Measurements from ENCODE around the gene ZNF593OS.

ZNF593OS gene

DNA sequence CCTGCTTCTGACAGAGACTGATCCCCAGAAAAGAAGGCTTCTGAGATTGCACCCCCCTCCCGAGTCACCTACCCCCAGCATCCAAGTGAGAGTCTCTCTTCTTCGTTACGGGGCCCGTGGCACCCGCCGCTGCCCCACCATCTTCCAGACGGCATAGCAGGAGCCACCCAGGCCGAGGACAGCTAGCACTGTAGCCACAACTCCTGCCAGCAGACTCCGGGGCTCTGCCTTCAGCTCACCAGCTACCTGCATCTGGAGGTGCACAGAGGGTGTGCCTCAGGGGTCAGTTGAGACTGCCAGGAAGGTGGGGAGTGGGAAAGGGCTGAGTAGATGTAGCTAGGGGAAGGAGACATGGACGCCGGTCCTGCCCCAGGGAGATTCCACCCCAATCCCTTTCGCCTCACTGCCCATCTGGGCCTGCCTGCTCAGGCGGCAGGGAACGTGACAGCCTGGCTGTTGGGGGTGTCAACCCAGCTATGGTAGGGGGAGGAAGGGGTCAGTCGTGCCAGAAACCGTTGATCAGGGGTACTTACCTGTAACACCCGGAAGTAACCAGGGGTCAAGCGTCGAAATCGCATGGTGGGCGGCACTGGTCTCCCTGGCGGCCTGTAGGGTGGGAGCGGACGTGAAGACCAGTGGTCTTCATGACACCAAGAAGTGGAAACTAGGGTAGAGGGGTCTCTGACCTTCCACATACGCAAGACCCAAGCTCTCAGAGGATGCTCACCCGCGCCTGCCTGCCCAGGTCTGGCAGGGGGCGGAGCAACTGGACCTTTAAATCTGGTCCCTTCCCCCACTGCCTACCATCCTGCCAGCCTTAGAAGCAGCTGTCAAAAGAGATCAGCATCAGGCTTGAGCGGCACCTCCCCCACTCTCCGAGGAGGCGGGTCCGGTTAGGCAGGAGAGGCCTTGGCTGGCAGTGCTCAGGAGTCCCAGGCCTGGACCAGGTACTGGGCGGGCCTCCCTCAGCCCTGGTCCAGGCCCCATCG, at the start of gene ZNF593OS:
TSS of gene ZNF593OS (minus strand) at position 749 of the 989 bp plus-strand sequence. CDS start at position 578, 171 bp downstream.
- no peak for DNase-seq

DNA sequence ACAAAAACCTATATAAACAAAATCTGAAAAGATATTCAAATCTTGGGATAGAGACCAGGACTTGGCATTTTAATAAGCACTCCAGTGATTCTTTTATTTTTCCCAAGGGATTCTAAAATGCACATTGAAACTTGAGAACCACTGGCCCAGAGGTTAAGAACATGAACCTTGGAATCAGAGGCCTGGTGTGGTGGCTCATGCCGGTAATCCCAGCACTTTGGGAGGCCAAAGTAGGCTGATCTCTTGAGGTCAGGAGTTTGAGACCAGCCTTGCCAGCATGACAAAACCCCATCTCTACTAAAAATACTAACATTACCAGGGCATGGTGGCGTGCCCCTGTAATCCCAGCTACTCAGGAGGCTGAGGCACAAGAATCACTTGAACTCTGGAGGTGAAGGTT, 49.5 kb upstream of the ZNF593OS start:
- no peak for DNase-seq

DNA sequence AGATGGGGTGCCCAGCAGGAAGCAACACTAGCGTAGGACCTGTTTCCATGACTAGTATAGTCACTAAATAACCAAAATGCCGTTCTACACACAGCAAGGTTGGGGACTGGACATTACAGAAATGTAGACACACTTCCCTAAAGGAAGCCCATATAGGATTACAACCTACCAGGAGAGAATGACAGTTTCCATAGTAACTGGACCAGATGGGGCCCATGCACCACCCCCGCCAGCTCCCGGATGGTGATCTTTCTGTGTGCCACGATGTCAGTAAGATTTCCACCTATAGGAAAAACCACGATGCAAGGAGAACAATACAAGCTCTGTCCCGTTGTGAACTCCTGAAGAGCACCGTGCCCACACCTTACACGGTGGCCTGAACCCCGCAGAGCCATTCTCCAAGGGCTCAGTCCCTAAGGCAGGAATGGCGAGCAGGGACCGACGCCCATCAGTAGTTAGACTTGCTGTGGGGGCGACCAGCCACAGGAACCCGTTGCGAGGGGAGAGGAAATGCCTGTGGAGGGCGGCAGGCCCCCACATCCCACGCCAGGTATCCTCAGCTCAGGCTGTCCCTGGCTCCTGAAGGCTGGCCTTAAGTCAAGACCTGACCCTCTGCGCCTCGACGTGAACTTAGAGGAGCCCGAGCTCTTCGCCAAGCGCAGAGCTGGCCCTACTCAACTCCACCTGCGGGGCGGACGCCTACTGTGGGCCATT, 48.7 kb upstream of the ZNF593OS start:
- DNase-seq = no peak

DNA sequence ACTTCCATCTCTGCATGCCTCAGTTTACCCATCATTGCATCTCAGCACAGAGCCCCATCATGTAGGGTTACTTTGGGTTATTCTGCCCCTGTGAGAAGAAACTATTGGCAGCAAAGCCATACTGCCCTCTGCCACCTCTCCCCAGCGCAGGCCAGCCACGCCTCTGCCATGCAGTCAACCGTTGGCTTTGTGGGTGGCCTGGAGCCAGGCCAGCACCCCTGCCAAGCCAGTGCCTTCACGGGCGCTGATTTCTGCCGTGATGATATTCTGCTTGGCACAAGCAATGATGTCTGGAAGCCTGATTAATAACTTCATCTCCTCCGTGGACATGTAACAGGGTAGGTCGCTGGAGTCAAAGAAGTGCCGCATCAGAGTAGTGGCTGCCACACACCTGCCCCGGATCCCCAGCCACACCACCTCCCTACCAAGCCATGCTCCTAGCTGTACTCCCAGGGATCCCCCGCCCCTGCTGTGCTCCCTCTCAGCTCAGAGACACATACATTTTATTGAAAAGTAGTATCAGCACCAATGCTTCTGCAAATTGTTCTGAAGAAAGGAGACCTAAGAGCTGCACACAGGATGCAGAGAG, 47.4 kb upstream of the ZNF593OS start:
- DNase-seq = no peak

DNA sequence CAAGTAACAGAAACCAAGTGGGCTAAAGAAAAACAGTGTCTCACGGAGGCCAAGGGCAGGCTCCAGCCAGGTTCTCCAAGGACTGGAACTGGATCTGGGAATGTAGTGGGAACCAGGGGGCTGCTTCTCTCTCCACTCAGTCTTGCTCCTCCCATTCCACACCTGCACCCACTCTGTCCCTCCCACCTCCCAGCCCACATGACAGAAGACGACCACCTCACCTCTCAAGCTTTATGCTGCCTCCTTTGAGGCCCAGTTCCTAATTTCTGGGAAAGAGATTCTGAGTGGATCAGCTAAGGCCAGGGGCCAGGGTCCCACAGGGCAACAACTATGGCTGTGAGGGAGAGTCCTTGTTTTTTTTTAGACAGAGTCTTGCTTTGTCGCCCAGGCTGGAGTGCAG, 43.6 kb upstream of the ZNF593OS start:
- no peak for DNase-seq

DNA sequence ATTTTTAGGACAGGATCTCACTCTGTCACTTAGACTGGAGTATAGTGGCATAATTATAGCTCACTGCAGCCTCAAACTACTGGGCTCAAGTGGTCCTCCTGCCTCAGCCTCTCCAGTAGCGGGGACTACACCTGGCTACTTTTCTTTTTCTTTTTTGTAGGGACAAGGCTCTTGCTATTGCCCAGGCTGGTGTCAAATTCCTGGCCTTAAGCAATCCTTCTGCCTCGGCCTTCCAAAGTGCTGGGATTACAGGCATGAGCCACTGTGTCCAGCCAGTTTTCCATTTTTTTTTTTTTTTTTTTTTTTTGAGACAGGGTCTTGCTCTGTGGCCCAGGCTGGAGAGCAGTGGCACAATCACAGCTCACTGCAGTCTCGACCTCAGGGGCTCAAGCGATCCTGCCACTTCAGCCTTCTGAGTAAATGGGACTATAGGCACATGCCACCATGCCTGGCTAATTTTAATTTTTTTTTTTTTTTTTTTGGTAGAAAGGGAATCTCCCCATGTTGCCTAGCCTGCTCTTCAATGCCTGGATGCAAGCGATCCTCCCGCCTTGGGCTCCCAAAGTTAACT, 41.8 kb upstream of the ZNF593OS start:
- DNase-seq = no peak

DNA sequence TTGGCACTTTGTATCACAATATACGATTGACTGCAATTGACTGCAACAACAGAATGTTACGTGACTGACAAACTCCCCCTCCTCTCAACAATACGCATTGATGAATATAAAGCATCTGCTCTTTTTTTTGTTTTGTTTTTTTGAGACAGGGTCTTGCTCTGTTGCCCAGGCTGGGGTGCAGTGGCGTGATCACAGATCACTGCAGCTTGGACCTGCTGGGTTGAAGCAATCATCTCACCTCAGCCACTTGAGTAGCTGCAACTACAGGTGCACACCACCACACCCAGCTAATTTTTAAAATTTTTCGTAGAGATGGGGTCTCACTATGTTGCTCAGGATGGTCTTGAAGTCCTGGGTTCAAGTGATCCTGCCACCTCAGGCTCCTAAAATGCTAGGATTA, 41.1 kb upstream of the ZNF593OS start:
- no peak for DNase-seq

DNA sequence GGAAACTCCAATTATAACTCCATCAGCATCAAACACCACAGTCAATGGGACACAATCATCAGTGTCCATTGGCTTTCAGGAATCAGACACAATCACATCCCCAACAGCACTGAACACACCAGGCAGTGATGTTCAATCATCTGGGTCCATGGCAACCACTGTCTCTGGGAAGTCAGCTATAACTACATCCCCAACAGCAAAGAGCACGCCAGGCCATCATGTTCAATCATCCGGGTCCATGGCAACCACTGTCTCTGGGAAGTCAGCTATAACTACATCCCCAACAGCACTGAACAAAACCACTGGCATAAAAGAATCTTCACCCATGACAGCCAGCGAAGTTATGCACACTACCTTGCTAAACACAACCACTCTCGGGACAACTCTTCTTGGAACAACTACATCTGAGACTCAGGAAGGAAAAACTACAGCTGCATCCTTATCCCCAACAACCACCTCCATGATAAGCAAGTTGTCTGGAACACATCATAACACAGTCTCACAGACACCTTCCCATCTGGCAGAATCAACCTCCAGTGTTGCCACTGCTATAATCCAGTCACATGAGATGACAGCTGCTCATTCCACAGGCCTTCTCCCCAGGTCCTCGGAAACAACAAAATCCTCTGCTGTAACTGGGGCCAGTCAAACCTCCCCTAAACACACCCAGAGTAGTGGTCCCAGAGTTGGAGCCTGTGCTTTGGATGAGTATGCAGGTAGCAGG, 38.7 kb upstream of the ZNF593OS start:
- DNase-seq = no peak

DNA sequence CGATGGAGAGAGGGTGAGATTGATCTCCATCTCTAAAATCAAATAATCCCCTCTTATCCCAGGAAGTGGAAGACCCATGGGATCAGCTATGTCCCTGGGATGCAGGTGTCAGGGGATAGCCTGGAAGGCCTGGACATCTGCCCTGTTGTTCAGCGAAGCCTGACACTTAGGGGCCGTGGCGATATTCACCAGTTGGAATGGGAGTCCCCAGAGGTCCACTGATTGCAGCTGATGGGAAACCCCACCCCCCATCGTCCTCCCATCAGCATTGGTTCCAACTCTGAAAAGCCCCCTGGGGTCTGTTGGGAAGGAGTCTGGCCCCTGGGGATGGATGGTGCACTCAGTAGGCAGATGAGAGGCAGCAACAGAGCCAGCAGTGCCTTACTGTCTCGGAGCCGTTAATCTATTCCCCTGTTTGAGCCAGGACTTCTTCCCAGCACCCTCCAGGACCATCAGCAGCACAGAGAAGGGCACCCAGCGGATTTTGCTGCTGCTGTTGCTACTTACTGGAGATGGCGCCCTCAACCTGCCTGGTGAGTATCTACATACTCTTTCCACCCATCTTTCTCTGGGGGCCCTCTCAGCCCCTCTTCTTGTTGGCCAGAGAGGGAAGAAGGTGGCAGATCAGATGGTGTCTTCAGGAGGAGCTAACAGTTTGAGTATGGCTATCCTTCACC, 32.1 kb upstream of the ZNF593OS start:
- DNase-seq = no peak

DNA sequence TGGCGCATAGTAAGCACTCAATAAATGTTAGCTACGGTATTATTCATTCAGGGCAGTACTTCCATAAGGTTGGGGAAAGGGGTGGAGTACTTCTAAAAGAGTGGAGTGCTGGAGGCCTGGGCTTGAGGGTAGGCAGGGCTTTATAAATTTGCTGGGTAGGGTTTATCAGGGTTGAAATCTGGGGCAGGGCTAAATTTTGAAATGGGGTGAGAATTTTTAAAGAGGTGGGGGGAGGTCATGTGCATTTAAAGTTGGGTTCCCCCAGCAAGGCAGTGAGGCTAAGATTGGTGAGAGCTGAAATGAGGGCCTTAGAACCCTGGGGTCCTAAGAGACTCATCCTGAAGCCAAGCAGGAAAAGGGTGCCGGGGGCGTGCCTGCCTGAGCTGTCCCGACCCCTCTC, 28.8 kb upstream of the ZNF593OS start:
- DNase-seq = no peak

DNA sequence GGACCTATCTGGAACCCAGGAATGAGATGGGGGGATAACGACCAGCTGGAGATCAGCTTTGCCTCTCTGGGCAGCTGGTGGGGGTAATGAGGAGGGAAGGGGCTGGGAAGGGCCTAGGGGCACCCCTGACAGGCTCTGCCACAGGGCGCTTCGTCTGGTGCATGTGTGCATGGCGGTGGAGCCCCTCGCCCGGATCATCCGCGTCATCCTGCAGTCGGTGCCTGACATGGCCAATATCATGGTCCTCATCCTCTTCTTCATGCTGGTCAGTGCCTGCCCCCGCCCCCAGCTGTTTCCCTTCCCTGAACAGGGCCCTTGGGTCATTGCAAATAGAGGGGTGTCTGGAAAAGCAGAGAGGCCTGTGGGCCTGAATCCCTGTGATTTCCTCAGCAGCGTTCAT, 26.2 kb upstream of the ZNF593OS start:
- DNase-seq = no peak

DNA sequence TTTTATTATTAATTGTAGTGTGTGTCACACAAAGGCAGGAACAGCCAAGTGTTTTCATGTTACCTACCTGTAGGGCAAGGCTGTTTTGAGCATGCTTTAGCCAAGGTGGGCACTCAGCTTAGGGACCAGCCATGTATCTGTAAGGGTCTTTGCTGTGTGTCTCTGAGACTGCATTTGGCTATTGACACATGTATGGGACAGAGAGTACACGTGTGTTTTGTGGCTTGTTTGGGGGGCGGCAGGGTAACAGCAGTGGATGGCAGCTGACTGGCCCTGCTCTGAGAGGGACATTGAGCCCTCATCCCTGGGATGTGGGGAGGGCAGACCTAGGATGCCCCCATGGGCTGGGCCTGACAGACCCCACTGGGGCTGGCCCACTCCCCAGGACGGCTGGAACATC, 25.7 kb upstream of the ZNF593OS start:
- no peak for DNase-seq

DNA sequence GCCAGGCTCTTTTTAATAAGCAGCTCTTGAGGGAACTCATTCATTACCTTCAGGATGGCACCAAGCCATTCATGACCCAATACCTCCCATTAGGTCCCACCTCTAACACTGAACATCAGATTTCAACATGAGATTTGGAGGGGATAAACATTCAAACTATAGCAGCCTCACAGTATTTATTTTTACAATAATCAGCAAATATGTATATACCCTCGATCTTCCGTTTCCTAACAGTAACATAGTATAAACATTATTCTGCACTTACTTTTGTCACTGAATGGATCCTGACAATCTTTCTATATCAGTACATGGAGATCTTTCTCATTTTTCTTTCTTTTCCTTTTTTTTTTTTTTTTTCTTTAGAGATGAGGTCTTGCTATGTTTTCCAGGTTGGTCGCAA, 24.2 kb upstream of the ZNF593OS start:
- DNase-seq = no peak

DNA sequence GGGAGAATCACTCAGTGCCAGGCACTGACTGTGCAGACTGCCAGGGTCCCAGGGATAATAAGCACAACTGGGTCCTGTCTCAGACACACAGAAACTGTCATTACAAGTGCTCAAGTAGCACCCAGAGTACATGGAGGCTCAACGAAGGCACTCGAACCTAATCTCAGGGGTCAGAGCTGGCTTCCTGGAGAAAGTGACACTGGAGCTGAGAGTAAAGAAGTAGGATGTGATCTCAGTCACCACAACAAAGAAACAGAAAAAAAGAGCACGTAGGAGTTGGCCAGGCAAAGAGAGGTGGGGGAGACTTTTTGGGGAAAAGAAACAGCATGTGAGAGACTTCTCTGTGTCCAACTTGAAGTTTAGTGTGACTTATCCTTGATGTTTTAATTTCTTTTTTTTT, 20.1 kb upstream of the ZNF593OS start:
- DNase-seq = no peak

DNA sequence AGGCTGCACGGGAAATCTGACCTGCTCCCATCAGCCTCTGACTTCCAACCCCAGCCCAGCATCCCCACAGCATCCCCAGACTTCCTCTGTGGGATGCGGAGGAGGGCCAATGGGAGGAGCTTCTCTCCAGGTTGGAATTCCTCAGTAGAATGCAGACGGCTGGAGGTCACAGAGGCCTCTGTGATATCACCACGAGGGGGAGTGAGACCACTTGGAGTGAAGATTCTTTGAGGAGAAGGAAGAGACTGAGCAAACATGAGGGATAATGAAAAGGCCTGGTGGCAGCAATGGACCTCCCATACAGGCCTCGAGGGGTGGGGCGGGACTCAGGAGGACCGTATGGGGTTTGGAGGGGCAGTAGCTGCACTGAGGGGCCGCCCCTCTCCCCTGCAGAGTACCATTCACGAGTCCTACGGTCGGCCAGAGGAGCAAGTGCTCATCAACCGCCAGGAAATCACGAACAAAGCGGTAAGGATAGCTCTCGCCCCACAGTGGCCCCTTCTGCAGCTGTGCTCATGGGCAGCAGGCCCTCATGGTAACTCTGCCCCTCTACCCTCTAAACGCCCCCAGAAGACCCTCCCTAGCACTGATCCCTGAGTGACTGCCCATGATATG, 18.8 kb upstream of the ZNF593OS start, which contains the start of gene CATSPER4:
TSS of gene CATSPER4 (plus strand) at position 230 of the 615 bp plus-strand sequence. CDS start at position 256, 26 bp downstream.
- no peak for DNase-seq

DNA sequence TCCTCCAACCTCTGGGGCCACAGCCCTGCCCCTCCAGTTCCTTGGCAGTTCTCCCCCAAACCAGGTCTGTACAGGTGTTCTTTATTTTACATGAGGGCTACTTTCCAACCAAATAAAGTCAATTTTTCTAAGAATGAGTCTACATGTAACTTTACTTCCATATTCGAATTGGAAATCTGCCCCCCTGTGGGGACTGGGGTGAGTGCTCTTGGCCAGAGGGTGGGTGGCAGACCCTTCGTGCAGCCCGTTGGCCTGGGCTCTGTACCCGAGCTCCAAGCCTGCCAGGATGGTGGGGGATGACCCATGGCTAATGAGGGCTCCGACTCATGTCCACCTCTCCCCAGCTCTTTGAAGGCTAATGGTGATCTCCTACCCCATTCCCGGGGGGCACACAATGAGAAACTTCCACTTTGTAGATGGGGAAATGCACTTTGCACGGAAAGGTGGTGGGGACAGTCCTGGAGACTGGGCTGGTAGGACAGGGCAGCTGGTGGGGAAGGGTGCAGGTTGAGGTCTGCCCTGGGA, 18.2 kb upstream of the ZNF593OS start:
- DNase-seq = no peak

DNA sequence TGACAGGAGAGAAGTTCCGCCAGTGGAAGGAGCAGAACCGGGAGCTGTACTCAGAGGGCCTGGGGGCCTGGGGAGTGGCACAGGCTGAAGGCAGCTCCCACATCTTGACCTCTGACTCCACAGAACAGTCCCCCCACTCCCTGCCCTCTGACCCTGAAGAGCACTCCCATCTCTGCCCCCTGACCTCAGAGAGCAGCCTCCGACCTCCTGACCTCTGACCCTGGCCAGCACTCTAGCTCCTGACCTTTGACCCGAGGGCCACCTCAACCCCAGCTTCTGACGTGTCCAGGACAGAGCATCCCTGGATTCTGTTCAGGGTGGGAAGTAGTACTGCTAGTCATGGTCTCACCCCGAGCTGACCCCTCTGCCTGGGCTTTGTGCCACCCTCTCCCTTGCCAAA, 17.7 kb upstream of the ZNF593OS start:
- DNase-seq = no peak

DNA sequence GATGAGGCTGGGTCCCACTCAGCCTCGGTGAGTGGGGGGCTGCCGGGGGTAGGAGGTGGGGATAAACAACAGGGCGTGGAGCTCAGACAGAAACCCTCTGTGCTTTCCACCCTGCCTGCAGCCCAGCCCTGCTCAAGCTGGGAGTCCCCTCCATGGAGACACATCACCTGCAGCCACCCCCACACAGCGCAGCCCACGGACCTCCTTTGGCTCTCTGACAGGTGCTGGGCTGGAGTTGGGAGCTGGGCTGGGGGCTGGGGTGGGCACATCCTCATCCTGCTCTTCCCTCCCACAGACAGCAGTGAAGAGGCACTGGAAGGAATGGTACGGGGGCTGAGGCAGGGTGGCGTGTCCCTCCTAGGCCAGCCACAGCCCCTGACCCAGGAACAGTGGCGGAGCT, 16.8 kb upstream of the ZNF593OS start:
- DNase-seq = no peak

DNA sequence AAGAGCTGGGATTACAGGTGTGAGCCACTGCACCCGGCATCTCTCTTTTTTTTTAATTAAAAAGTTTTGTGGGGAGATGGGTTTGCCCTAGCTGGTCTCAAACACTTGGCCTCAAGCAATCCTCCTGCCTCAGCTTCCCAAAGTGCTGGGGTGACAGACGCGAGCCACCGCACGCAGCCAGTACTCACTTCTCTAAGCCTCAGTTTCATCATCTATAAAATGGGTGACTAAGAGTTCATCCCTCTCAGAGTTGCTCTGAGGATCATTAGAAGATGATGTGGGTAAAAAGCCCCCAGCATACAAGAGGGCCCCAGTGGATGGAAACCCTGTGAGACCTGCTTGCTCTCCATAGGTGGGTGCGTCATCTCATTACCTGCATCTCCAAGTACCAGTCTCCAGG, 16.2 kb upstream of the ZNF593OS start:
- DNase-seq = no peak

DNA sequence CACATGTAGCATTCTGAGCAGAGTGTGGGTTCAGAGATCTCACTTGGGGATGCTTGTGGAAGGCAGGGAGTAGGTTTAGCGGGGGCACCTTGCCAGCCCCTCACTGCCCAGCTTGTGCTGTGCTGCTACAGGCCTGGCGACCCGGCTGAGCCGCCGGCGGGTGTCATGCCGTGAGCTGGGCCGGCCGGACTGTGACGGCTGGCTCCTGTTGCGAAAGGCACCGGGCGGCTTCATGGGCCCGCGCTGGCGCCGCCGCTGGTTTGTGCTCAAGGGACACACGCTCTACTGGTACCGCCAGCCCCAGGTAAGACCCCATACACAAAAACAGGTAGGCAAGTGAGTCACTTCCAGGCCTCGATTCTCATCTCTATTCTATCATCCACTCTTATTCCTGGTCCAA, 13.3 kb upstream of the ZNF593OS start:
- DNase-seq = no peak

DNA sequence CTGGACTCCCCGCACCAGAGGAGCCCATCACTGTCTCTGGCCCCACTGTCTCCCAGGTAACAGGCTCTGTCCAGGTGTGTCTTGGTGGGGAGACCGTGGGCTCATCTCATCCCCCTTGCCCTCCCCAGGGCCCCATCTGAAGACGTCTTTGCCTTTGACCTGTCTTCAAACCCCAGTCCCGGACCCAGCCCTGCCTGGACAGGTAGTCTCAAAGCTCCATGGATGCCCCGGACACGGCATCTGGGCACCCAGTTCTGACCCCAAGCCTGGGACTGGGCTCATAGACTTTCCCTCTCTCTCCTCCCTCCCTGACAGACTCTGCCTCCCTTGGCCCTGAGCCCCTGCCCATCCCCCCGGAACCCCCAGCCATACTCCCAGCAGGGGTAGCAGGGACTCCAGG, 12.5 kb upstream of the ZNF593OS start:
- DNase-seq = no peak

Data from NCI-H774 (cell line).